HepG2 (cell line): ENCODE data around the gene THSD8. TPM values are rescaled to one million over a fixed set of nuclear protein-coding genes. Genes with fewer than 3 reads are reported as not detected.

Source experiments
- CBX5 ChIP-seq: sonication (generic); formaldehyde crosslinking; IDR thresholded peaks from 2 replicates; pipeline ENCODE4 v1.4.0; 2020; ENCODE audit warnings: missing genetic modification reagents, borderline replicate concordance
- CCDC6 ChIP-seq: sonication (generic); formaldehyde crosslinking; IDR thresholded peaks from 2 replicates; pipeline ENCODE4 v1.8.1; 2022; ENCODE audit warnings: mild to moderate bottlenecking, missing genetic modification reagents, moderate library complexity
- CREM ChIP-seq, 2 experiments: sonication (generic) in 1 of 2; formaldehyde crosslinking in 1 of 2; IDR thresholded peaks; 2 replicates each; pipeline versions ENCODE4 v1.4.0 to v1.6.1; 2016 to 2020; ENCODE audit warnings: antibody characterized with exemption in 1 of 2, mild to moderate bottlenecking in 1 of 2, missing genetic modification reagents in 1 of 2
- EEA1 ChIP-seq: sonication (generic); formaldehyde crosslinking; IDR thresholded peaks from 2 replicates; pipeline ENCODE4 v1.5.1; 2020; ENCODE audit warnings: mild to moderate bottlenecking, missing genetic modification reagents, borderline replicate concordance
- MTF1 ChIP-seq: sonication (generic); formaldehyde crosslinking; IDR thresholded peaks from 2 replicates; pipeline ENCODE4 v1.5.0; 2020; ENCODE audit warnings: missing genetic modification reagents
- TAF1 ChIP-seq: sonication (generic); formaldehyde crosslinking; IDR thresholded peaks from 2 replicates; pipeline ENCODE4 v1.4.0; 2020; ENCODE audit warnings: missing genetic modification reagents
- TEAD2 ChIP-seq: sonication (generic); formaldehyde crosslinking; IDR thresholded peaks from 2 replicates; pipeline ENCODE4 v1.9.0; 2021; ENCODE audit warnings: missing genetic modification reagents
- TMF1 ChIP-seq: sonication (generic); formaldehyde crosslinking; IDR thresholded peaks from 2 replicates; pipeline ENCODE4 v1.8.1; 2022; ENCODE audit warnings: low read depth, missing genetic modification reagents
- ZBTB20 ChIP-seq: sonication (generic); formaldehyde crosslinking; IDR thresholded peaks from 2 replicates; pipeline ENCODE4 v1.8.1; 2023; ENCODE audit warnings: missing genetic modification reagents, low read depth, mild to moderate bottlenecking, borderline replicate concordance
- ZNF335 ChIP-seq: sonication (generic); formaldehyde crosslinking; IDR thresholded peaks from 2 replicates; pipeline ENCODE4 v1.4.0; 2020; ENCODE audit warnings: missing genetic modification reagents
- ZNF430 ChIP-seq: sonication (generic); formaldehyde crosslinking; IDR thresholded peaks from 2 replicates; pipeline ENCODE4 v1.9.0; 2021; ENCODE audit warnings: mild to moderate bottlenecking, missing genetic modification reagents
- ZNF441 ChIP-seq: sonication (generic); formaldehyde crosslinking; IDR thresholded peaks from 2 replicates; pipeline ENCODE4 v1.7.0; 2021; ENCODE audit warnings: missing genetic modification reagents, borderline replicate concordance
- ZNF501 ChIP-seq: sonication (generic); formaldehyde crosslinking; IDR thresholded peaks from 2 replicates; pipeline ENCODE4 v1.5.1; 2020; ENCODE audit warnings: mild to moderate bottlenecking, moderate library complexity, missing genetic modification reagents
- ZNF713 ChIP-seq: sonication (generic); formaldehyde crosslinking; IDR thresholded peaks from 2 replicates; pipeline ENCODE4 v1.4.0; 2020; ENCODE audit warnings: mild to moderate bottlenecking, missing genetic modification reagents
- ZNF747 ChIP-seq: sonication (generic); formaldehyde crosslinking; IDR thresholded peaks from 2 replicates; pipeline ENCODE4 v1.8.1; 2023; ENCODE audit warnings: missing genetic modification reagents, mild to moderate bottlenecking, borderline replicate concordance
- ZNF839 ChIP-seq: sonication (generic); formaldehyde crosslinking; IDR thresholded peaks from 2 replicates; pipeline ENCODE4 v1.4.0; 2020; ENCODE audit warnings: missing genetic modification reagents, mild to moderate bottlenecking, borderline replicate concordance
- polyA plus RNA-seq, 8 experiments: library from polyadenylated mRNA; depleted of rRNA in 3 of 8; stranded (reverse) in 7 of 8; unstranded in 1 of 8; fragments of >200 nt; fragmentation: Illumina TruSeq in 4 of 8; extraction: Trizol in 4 of 8; gene quantifications; 2 replicates each; pipeline versions ENCODE4 v1.2.1 to v1.2.3, GENCODE V29; 2011 to 2016; ENCODE audit warnings: low read depth in 4 of 8, missing spikeins in 1 of 8, mixed read lengths in 1 of 8; ENCODE audit not compliant: insufficient read depth in 1 of 8
- total RNA-seq, 5 experiments: library from RNA; depleted of rRNA; stranded (reverse); fragments of >200 nt; fragmentation: Illumina TruSeq; extraction: Trizol; gene quantifications; 2 replicates each; pipeline ENCODE4 v1.2.3, GENCODE V29; 2016; ENCODE audit warnings: low read depth in 1 of 5
- TF ChIP-seq, protein P1 (sequence below), 2 experiments: fragments of 450-650 bp in 1 of 2; sonication (generic) in 1 of 2; formaldehyde crosslinking in 1 of 2; IDR thresholded peaks; 2 replicates each; pipeline versions ENCODE4 v1.6.1 to v1.8.0; 2016 to 2022; ENCODE audit warnings: antibody characterized with exemption in 1 of 2, mild to moderate bottlenecking in 1 of 2, missing genetic modification reagents in 1 of 2
- TF ChIP-seq, protein P2 (sequence below): IDR thresholded peaks from 2 replicates; pipeline ENCODE4 v1.6.1; 2016; ENCODE audit warnings: mild to moderate bottlenecking

Gene THSD8
- total and polyA plus RNA-seq, 2 of the 13 experiments (the other 11 are each of a cell fraction or from before 2014, with no cell fraction given): 4.8 to 14.9 TPM

GRCh38 chr19:12806242-12807081, 4.6 kb downstream of the THSD8 start, which contains the start of gene RNASEH2A (continued):
- TF ChIP-seq, protein P1, sequence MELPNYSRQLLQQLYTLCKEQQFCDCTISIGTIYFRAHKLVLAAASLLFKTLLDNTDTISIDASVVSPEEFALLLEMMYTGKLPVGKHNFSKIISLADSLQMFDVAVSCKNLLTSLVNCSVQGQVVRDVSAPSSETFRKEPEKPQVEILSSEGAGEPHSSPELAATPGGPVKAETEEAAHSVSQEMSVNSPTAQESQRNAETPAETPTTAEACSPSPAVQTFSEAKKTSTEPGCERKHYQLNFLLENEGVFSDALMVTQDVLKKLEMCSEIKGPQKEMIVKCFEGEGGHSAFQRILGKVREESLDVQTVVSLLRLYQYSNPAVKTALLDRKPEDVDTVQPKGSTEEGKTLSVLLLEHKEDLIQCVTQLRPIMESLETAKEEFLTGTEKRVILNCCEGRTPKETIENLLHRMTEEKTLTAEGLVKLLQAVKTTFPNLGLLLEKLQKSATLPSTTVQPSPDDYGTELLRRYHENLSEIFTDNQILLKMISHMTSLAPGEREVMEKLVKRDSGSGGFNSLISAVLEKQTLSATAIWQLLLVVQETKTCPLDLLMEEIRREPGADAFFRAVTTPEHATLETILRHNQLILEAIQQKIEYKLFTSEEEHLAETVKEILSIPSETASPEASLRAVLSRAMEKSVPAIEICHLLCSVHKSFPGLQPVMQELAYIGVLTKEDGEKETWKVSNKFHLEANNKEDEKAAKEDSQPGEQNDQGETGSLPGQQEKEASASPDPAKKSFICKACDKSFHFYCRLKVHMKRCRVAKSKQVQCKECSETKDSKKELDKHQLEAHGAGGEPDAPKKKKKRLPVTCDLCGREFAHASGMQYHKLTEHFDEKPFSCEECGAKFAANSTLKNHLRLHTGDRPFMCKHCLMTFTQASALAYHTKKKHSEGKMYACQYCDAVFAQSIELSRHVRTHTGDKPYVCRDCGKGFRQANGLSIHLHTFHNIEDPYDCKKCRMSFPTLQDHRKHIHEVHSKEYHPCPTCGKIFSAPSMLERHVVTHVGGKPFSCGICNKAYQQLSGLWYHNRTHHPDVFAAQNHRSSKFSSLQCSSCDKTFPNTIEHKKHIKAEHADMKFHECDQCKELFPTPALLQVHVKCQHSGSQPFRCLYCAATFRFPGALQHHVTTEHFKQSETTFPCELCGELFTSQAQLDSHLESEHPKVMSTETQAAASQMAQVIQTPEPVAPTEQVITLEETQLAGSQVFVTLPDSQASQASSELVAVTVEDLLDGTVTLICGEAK (IDR thresholded peaks at IDR 0.05): no peak
- TF ChIP-seq, protein P1 (CRISPR knock-in tag; IDR thresholded peaks at IDR 0.05): peak; percentile 44; the same call in 1 of the 2 replicates
- TF ChIP-seq ZBTB20 (CRISPR knock-in tag): peak; percentile 50; the same call in 1 of the 2 replicates
- TF ChIP-seq TAF1 (CRISPR knock-in tag): peak; percentile 84
- TF ChIP-seq ZNF335 (CRISPR knock-in tag): 0 out of 2 replicates have a peak, but pooled peaks have one; percentile 18
- TF ChIP-seq CBX5 (CRISPR knock-in tag): 0 out of 2 replicates have a peak, but pooled peaks have one; percentile 46
- no peak for TF ChIP-seq ZNF839
- 0 out of 2 replicates have a peak, but pooled peaks have one; percentile 44 for TF ChIP-seq MTF1 (CRISPR knock-in tag)
- peak; percentile 47; the same call in 1 of the 2 replicates for TF ChIP-seq ZNF747
- TF ChIP-seq CCDC6 (CRISPR knock-in tag): 0 out of 2 replicates have a peak, but pooled peaks have one; percentile 22
- TF ChIP-seq, protein P2, sequence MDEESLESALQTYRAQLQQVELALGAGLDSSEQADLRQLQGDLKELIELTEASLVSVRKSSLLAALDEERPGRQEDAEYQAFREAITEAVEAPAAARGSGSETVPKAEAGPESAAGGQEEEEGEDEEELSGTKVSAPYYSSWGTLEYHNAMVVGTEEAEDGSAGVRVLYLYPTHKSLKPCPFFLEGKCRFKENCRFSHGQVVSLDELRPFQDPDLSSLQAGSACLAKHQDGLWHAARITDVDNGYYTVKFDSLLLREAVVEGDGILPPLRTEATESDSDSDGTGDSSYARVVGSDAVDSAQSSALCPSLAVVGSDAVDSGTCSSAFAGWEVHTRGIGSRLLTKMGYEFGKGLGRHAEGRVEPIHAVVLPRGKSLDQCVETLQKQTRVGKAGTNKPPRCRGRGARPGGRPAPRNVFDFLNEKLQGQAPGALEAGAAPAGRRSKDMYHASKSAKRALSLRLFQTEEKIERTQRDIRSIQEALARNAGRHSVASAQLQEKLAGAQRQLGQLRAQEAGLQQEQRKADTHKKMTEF: peak; percentile 87
- TF ChIP-seq ZNF441 (CRISPR knock-in tag): 0 out of 2 replicates have a peak, but pooled peaks have one; percentile 49
- TF ChIP-seq CREM (IDR thresholded peaks at IDR 0.05): peak; percentile 90
- no peak for TF ChIP-seq CREM (CRISPR knock-in tag; IDR thresholded peaks at IDR 0.05)
- TF ChIP-seq TMF1 (CRISPR knock-in tag): 0 out of 2 replicates have a peak, but pooled peaks have one; percentile 17
- peak; percentile 96 for TF ChIP-seq ZNF430 (CRISPR knock-in tag)
- peak; percentile 56; the same call in 1 of the 2 replicates for TF ChIP-seq TEAD2
- peak; percentile 65; the same call in 1 of the 2 replicates for TF ChIP-seq ZNF501 (CRISPR knock-in tag)
- TF ChIP-seq EEA1 (CRISPR knock-in tag): peak; percentile 87; the same call in 1 of the 2 replicates
- no peak; the same call in 1 of the 2 replicates for TF ChIP-seq ZNF713 (CRISPR knock-in tag)
